HepG2 (cell line): ENCODE results near the gene MITF. TPM values are rescaled to one million over a fixed set of nuclear protein-coding genes. Genes with fewer than 3 reads are reported as not detected.

Experiments used
- ATAC-seq: fragments of 200-7000 bp; cut with Tn5 transposase; 3 replicates; pipeline ENCODE4 v1.9.1; 2020; ENCODE audit warnings: mild to moderate bottlenecking, moderate library complexity
- BruUV-seq: library from RNA; stranded (reverse); fragments of 400-500 nt; replicated peaks from 2 replicates; lab custom pipeline; 2021; lab: Mats Ljungman, UMichigan
- CTCF ChIA-PET: fragments of 300-600 bp; formaldehyde crosslinking; extraction: SDS; loops from one replicate; lab custom pipeline; 2021; ENCODE audit warnings: low total read pairs, inconsistent platforms, low intra/inter-chr PET ratio; lab: Yijun Ruan, JAX
- POLR2A ChIA-PET: fragments of 350-600 bp; sonication (Branson Sonifier 250); formaldehyde crosslinking; loops from one replicate; lab custom pipeline; 2020; ENCODE audit warnings: antibody characterized with exemption, inconsistent platforms; lab: Yijun Ruan, JAX
- DNase-seq: peaks from one replicate; pipeline ENCODE4 v3.0.0-alpha.2; 2015; ENCODE audit warnings: low spot score
- FAIRE-seq: peaks from 3 replicates; lab custom pipeline; 2011; peaks lifted over from hg19 to GRCh38; lab: Jason Lieb, UNC
- H2AFZ ChIP-seq: one replicate; pipeline ENCODE4 v1.6.1; 2011; ENCODE audit warnings: low read length, inconsistent platforms
- H3K27ac ChIP-seq: fragments of 300-600 bp; 3 replicates; pipeline ENCODE4 v1.8.0; 2011; ENCODE audit warnings: mixed run types, mild to moderate bottlenecking, mixed read lengths, low read length, inconsistent platforms; ENCODE audit not compliant: insufficient read depth; ENCODE audit errors: extremely low read length
- H3K27me3 ChIP-seq, 2 experiments: fragments of 200-600 bp in 1 of 2; 2 replicates in 1 of 2; 3 replicates in 1 of 2; pipeline versions ENCODE4 v1.6.0 to v1.8.0; 2011; ENCODE audit warnings: low read length in 2 of 2, mild to moderate bottlenecking in 2 of 2, moderate library complexity in 2 of 2, inconsistent platforms in 1 of 2; ENCODE audit not compliant: insufficient read depth in 2 of 2, control insufficient read depth in 1 of 2
- H3K36me3 ChIP-seq, 2 experiments: fragments of 200-600 bp in 1 of 2; replicated peaks in 1 of 2; 2 replicates in 1 of 2; 3 replicates in 1 of 2; pipeline versions ENCODE4 v1.5.1 to v1.8.0; 2011; ENCODE audit warnings: low read length in 2 of 2, inconsistent platforms in 1 of 2; ENCODE audit not compliant: insufficient read depth in 2 of 2, control insufficient read depth in 1 of 2
- H3K4me1 ChIP-seq: 2 replicates; pipeline ENCODE4 v1.5.1; 2012; ENCODE audit warnings: low read length, inconsistent platforms; ENCODE audit not compliant: insufficient read depth
- H3K4me2 ChIP-seq: 2 replicates; pipeline ENCODE4 v1.6.0; 2011; ENCODE audit warnings: low read depth, low read length, inconsistent platforms
- H3K4me3 ChIP-seq, 3 experiments: fragments of 200-600 bp in 1 of 3; sonication (generic), shearing (Covaris generic) in 1 of 3; replicated peaks in 1 of 3; 2 replicates each; pipeline ENCODE4 v1.5.1; 2011 to 2016; ENCODE audit warnings: low read length in 3 of 3, inconsistent platforms in 2 of 3, low read depth in 2 of 3, mild to moderate bottlenecking in 2 of 3, control low read depth in 1 of 3, mixed read lengths in 1 of 3; ENCODE audit not compliant: insufficient read depth in 1 of 3
- H3K79me2 ChIP-seq: one replicate; pipeline ENCODE4 v1.6.1; 2011; ENCODE audit warnings: low read length, inconsistent platforms; ENCODE audit not compliant: insufficient read depth
- H3K9ac ChIP-seq: 2 replicates; pipeline ENCODE4 v1.6.0; 2011; ENCODE audit warnings: mild to moderate bottlenecking, low read depth, low read length, inconsistent platforms; ENCODE audit not compliant: insufficient read depth
- H3K9me3 ChIP-seq: 2 replicates; pipeline ENCODE4 v1.5.1; 2012; ENCODE audit warnings: mild to moderate bottlenecking, low read length
- H4K20me1 ChIP-seq: 2 replicates; pipeline ENCODE4 v1.6.0; 2011; ENCODE audit warnings: inconsistent platforms, mild to moderate bottlenecking, low read length, moderate library complexity; ENCODE audit not compliant: insufficient read depth
- ASH2L ChIP-seq: fragments of 300-600, 200-600 bp; sonication (generic); IDR thresholded peaks from 2 replicates; pipeline ENCODE4 v1.7.0; 2017; ENCODE audit warnings: low read depth, mild to moderate bottlenecking, moderate library complexity, mixed read lengths, low read length; ENCODE audit not compliant: insufficient read length
- GATAD1 ChIP-seq: IDR thresholded peaks from 2 replicates; pipeline ENCODE4 v1.6.1; 2016; ENCODE audit warnings: missing genetic modification reagents, missing compliant biosample characterization
- HMG20A ChIP-seq: IDR thresholded peaks from 2 replicates; pipeline ENCODE4 v1.6.1; 2016; ENCODE audit warnings: borderline replicate concordance
- PAWR ChIP-seq: sonication (generic); formaldehyde crosslinking; IDR thresholded peaks from 2 replicates; pipeline ENCODE4 v1.4.0; 2020; ENCODE audit warnings: missing genetic modification reagents, mild to moderate bottlenecking, borderline replicate concordance
- PBX2 ChIP-seq: IDR thresholded peaks from 2 replicates; pipeline ENCODE4 v1.6.1; 2016; ENCODE audit warnings: control low read depth
- PHF8 ChIP-seq: sonication (generic); formaldehyde crosslinking; IDR thresholded peaks from 2 replicates; pipeline ENCODE4 v1.5.0; 2020; ENCODE audit warnings: missing genetic modification reagents
- SOX5 ChIP-seq: IDR thresholded peaks from 2 replicates; pipeline ENCODE4 v1.6.1; 2016; ENCODE audit warnings: borderline replicate concordance
- SRF ChIP-seq: IDR thresholded peaks from 2 replicates; pipeline ENCODE4 v1.6.1; 2011; ENCODE audit warnings: mild to moderate bottlenecking, low read depth, low read length, moderate library complexity
- SSRP1 ChIP-seq: IDR thresholded peaks from 2 replicates; pipeline ENCODE4 v1.6.1; 2016; ENCODE audit warnings: control low read depth
- TBX2 ChIP-seq: sonication (generic); formaldehyde crosslinking; IDR thresholded peaks from 2 replicates; pipeline ENCODE4 v1.5.0; 2020; ENCODE audit warnings: missing genetic modification reagents, mild to moderate bottlenecking, borderline replicate concordance
- TCF12 ChIP-seq, 2 experiments: fragments of 450-650 bp in 1 of 2; sonication (generic) in 1 of 2; formaldehyde crosslinking in 1 of 2; IDR thresholded peaks; 2 replicates each; pipeline versions ENCODE4 v1.6.1 to v1.8.0; 2017 to 2022; ENCODE audit warnings: antibody characterized with exemption in 1 of 2, mild to moderate bottlenecking in 1 of 2, missing genetic modification reagents in 1 of 2, moderate library complexity in 1 of 2
- TFE3 ChIP-seq: IDR thresholded peaks from 2 replicates; pipeline ENCODE4 v1.6.1; 2016
- TRIM24 ChIP-seq: sonication (generic); formaldehyde crosslinking; IDR thresholded peaks from 2 replicates; pipeline ENCODE4 v1.8.0; 2022; ENCODE audit warnings: mild to moderate bottlenecking, missing genetic modification reagents
- ZNF354B ChIP-seq: sonication (generic); formaldehyde crosslinking; IDR thresholded peaks from 2 replicates; pipeline ENCODE4 v1.8.0; 2022; ENCODE audit warnings: mild to moderate bottlenecking, missing genetic modification reagents
- ZNF501 ChIP-seq: sonication (generic); formaldehyde crosslinking; IDR thresholded peaks from 2 replicates; pipeline ENCODE4 v1.5.1; 2020; ENCODE audit warnings: mild to moderate bottlenecking, moderate library complexity, missing genetic modification reagents
- ZNF513 ChIP-seq: sonication (generic); formaldehyde crosslinking; conservative IDR thresholded peaks from 2 replicates; pipeline ENCODE4 v1.5.0; 2020; ENCODE audit warnings: missing genetic modification reagents
- WGBS: methylation state at CpG from one replicate; pipeline ENCODE4 v1.1.6; 2017; ENCODE audit warnings: low lambda C conversion rate; 5-methylcytosine and 5-hydroxymethylcytosine counted together
- in situ Hi-C: cut with HindIII; loops from 2 replicates; pipeline ENCODE4 v1.10.0; 2017; ENCODE audit warnings: low pct_unique_long_range_greater_than_20kb; ENCODE audit not compliant: extremely low pct_ligation_motif_present
- intact Hi-C: fragments of 100-400 bp; cut with micrococcal nuclease; formaldehyde crosslinking; loops from one replicate; pipeline ENCODE4 v1.10.0; 2022; ENCODE audit not compliant: unreplicated experiment
- polyA plus RNA-seq, 8 experiments: library from polyadenylated mRNA; depleted of rRNA in 3 of 8; stranded (reverse) in 7 of 8; unstranded in 1 of 8; fragments of >200 nt; fragmentation: Illumina TruSeq in 4 of 8; extraction: Trizol in 4 of 8; gene quantifications; 2 replicates each; pipeline versions ENCODE4 v1.2.1 to v1.2.3, GENCODE V29; 2011 to 2016; ENCODE audit warnings: low read depth in 4 of 8, missing spikeins in 1 of 8, mixed read lengths in 1 of 8; ENCODE audit not compliant: insufficient read depth in 1 of 8
- total RNA-seq, 5 experiments: library from RNA; depleted of rRNA; stranded (reverse); fragments of >200 nt; fragmentation: Illumina TruSeq; extraction: Trizol; gene quantifications; 2 replicates each; pipeline ENCODE4 v1.2.3, GENCODE V29; 2016; ENCODE audit warnings: low read depth in 1 of 5

MITF gene
- total and polyA plus RNA-seq, 2 of the 13 experiments (the other 11 are each of a cell fraction or from before 2014, with no cell fraction given): 0.12 to 0.38 TPM

GRCh38 chr3:69932501-69932900 lies 193.2 kb downstream of the MITF start:
- TF ChIP-seq SOX5: no peak
- no peak for TF ChIP-seq SRF
- TF ChIP-seq GATAD1 (CRISPR knock-in tag): no peak
- TF ChIP-seq PBX2 (CRISPR knock-in tag): no peak
- no peak for TF ChIP-seq TBX2
- no peak for TF ChIP-seq ZNF513 (CRISPR knock-in tag)
- no peak for TF ChIP-seq HMG20A (CRISPR knock-in tag)
- no peak for TF ChIP-seq ZNF501
- TF ChIP-seq SSRP1 (CRISPR knock-in tag): no peak
- no peak for TF ChIP-seq TCF12 (IDR thresholded peaks at IDR 0.05)
- TF ChIP-seq TCF12 (CRISPR knock-in tag; IDR thresholded peaks at IDR 0.05): no peak
- no peak for TF ChIP-seq TFE3 (CRISPR knock-in tag)
- TF ChIP-seq PHF8 (CRISPR knock-in tag): no peak
- TF ChIP-seq PAWR (CRISPR knock-in tag): no peak
- no peak for TF ChIP-seq ZNF354B (CRISPR knock-in tag)
- no peak for TF ChIP-seq ASH2L
- TF ChIP-seq TRIM24 (CRISPR knock-in tag): no peak
- TF ChIP-seq, all 625 proteins: peak for 0
- Histone ChIP-seq H3K4me1 (no peaks in the 10 kb centered on the region), H3K4me2 (no peak overlapping the region), H3K79me2 (no peaks in the 10 kb centered on the region), H3K27me3 (no peaks in the 10 kb centered on the region), H2AFZ (no peak overlapping the region), H3K36me3 (no peaks in the 10 kb centered on the region), H3K9me3 (no peaks in the 10 kb centered on the region), H3K27ac (no peak overlapping the region), H3K4me3 (no peak overlapping the region), H3K9ac (no peak overlapping the region), H4K20me1 (no peaks in the 10 kb centered on the region)
- BruUV-seq: no TSS peak
- in situ Hi-C loops: no loop called here
- ChIA-PET POLR2A (no interaction called here), CTCF (no interaction called here)
- 2% methylated on average over 3 of the region's 3 CpGs for WGBS
- DNase-seq (no peak), FAIRE-seq (no peak), ATAC-seq (no peak)
- intact Hi-C loops: no loop called here
